Naive thymus-derived CD8-positive, alpha-beta T cell (primary cell): ENCODE data around the gene UFC1. TPM values are rescaled to one million over a fixed set of nuclear protein-coding genes. Genes with fewer than 3 reads are reported as not detected.

Source experiments
- ATAC-seq, 2 donors: fragments of 150-1000 bp; cut with Tn5 transposase in 1 of 2; sonication (Bioruptor Pico), chemical (Tn5 transposase) in 1 of 2; 1 replicate in 1 of 2; 2 replicates in 1 of 2; pipeline ENCODE4 v1.10.0; 2021; ENCODE audit warnings: mild to moderate bottlenecking in 2 of 2, moderate library complexity in 2 of 2
- POLR2A ChIA-PET: fragments of 350-600 bp; sonication (Branson Sonifier 250); formaldehyde crosslinking; loops from one replicate; lab custom pipeline; 2021; ENCODE audit warnings: antibody characterized with exemption; lab: Charles Lee
- DNase-seq, 10 donors: peaks; one replicate each; pipeline versions ENCODE4 v3.0.0 to v3.0.0-alpha.2; 2020 to 2022
- H3K27ac Mint-ChIP-seq, 10 donors: one replicate each; pipeline ENCODE4 v1.8.0; 2020 to 2022; ENCODE audit warnings: mild to moderate bottlenecking in 10 of 10, mixed read lengths in 10 of 10, moderate library complexity in 4 of 10, inconsistent platforms in 1 of 10
- H3K27me3 Mint-ChIP-seq, 5 donors: one replicate each; pipeline ENCODE4 v1.8.0; 2021 to 2022; ENCODE audit warnings: mixed read lengths in 5 of 5
- H3K36me3 Mint-ChIP-seq, 3 donors: one replicate each; pipeline ENCODE4 v1.8.0; 2020 to 2022; ENCODE audit warnings: mixed read lengths in 3 of 3, mild to moderate bottlenecking in 2 of 3, inconsistent platforms in 1 of 3
- H3K4me1 Mint-ChIP-seq, 4 donors: one replicate each; pipeline ENCODE4 v1.8.0; 2021 to 2022; ENCODE audit warnings: mixed read lengths in 4 of 4
- H3K4me3 Mint-ChIP-seq, 10 donors: one replicate each; pipeline ENCODE4 v1.8.0; 2020 to 2022; ENCODE audit warnings: mild to moderate bottlenecking in 10 of 10, mixed read lengths in 10 of 10, moderate library complexity in 6 of 10, inconsistent platforms in 1 of 10
- H3K9me3 Mint-ChIP-seq, 9 donors: one replicate each; pipeline ENCODE4 v1.8.0; 2020 to 2022; ENCODE audit warnings: mixed read lengths in 9 of 9, mild to moderate bottlenecking in 3 of 9, inconsistent platforms in 1 of 9, moderate library complexity in 1 of 9
- polyA plus RNA-seq, 3 donors: library from polyadenylated mRNA; unstranded; fragments of 300-500 nt; fragmentation: Illumina TruSeq; gene quantifications; one replicate each; pipeline ENCODE4 v1.2.3, GENCODE V29; 2021
- total RNA-seq, 8 experiments: library from RNA in 2 of 8; stranded (reverse) in 2 of 8; gene quantifications; one replicate each; pipeline ENCODE4 v1.2.3 and lab custom pipeline; 2021 to 2026

UFC1 gene
- total and polyA plus RNA-seq, 5 experiments from 2014 or later: 116 to 158 (median 148) TPM

GRCh38 chr1:161185282-161185682, 31.5 kb downstream of the UFC1 start:
- H3K9me3 Mint-ChIP-seq: no peaks in the 10 kb centered on the region
- H3K27me3 Mint-ChIP-seq: no peaks in the 10 kb centered on the region
- DNase-seq: peak; percentile 50 to 92 (median 83)
- peaks cover 44 to 88% (median 82%) of the 10 kb centered on the region in 4 donors for H3K4me1 Mint-ChIP-seq
- peak overlapping the region; percentile 89 to 100 (median 94) for H3K27ac Mint-ChIP-seq
- peak overlapping the region; percentile 74 to 91 (median 88) for H3K4me3 Mint-ChIP-seq
- POLR2A ChIA-PET: interaction anchor here (0.6 to 3.9 kb wide), 10 partner anchors 9 to 133 kb away, joined by 3 to 27 read pairs (median 5); partner anchors contain the start of genes ARHGAP30, B4GALT3, NDUFS2 and PPOX
- no peaks in the 10 kb centered on the region for H3K36me3 Mint-ChIP-seq
- peak; percentile 72 to 89 for ATAC-seq

GRCh38 chr1:161185732-161186311, 32.0 kb downstream of the UFC1 start:
- no peaks in the 10 kb centered on the region for H3K36me3 Mint-ChIP-seq
- DNase-seq (no peak), ATAC-seq (peak; percentile 3 to 4)
- peak overlapping the region; percentile 74 to 91 (median 88) for H3K4me3 Mint-ChIP-seq
- POLR2A ChIA-PET: interaction anchor here (0.6 to 3.9 kb wide), 16 partner anchors 8 to 136 kb away, joined by 3 to 27 read pairs (median 3); partner anchors contain the start of genes APOA2, ARHGAP30, B4GALT3 and NDUFS2
- no peaks in the 10 kb centered on the region for H3K9me3 Mint-ChIP-seq
- peak overlapping the region; percentile 89 to 100 (median 94) for H3K27ac Mint-ChIP-seq
- peaks cover 40 to 83% (median 79%) of the 10 kb centered on the region in 4 donors for H3K4me1 Mint-ChIP-seq
- H3K27me3 Mint-ChIP-seq: no peaks in the 10 kb centered on the region

GRCh38 chr1:161187311-161187710, 33.5 kb downstream of the UFC1 start:
- Mint-ChIP-seq H3K27me3 (no peaks in the 10 kb centered on the region), H3K36me3 (no peaks in the 10 kb centered on the region), H3K27ac (peak overlapping the region; percentile 89 to 100 (median 94)), H3K4me3 (peak overlapping the region in 9 of 10 donors; percentile 2 to 79 (median 60)), H3K4me1 (peaks cover 36 to 77% (median 73%) of the 10 kb centered on the region in 4 donors), H3K9me3 (no peaks in the 10 kb centered on the region)
- POLR2A ChIA-PET: interaction anchor here (0.7 to 3.9 kb wide), 7 partner anchors 11 to 38 kb away, joined by 3 to 26 read pairs (median 5); partner anchors contain the start of genes B4GALT3, NDUFS2, PPOX and TOMM40L
- no peak for DNase-seq
- ATAC-seq: no peak

GRCh38 chr1:161188381-161188780, 34.6 kb downstream of the UFC1 start:
- Mint-ChIP-seq H3K36me3 (no peaks in the 10 kb centered on the region), H3K27me3 (no peaks in the 10 kb centered on the region), H3K4me3 (peak overlapping the region in 4 of 10 donors; percentile 31 to 62 (median 36)), H3K27ac (peak overlapping the region in 8 of 10 donors; percentile 62 to 100 (median 82)), H3K9me3 (no peaks in the 10 kb centered on the region), H3K4me1 (peaks cover 36 to 76% (median 72%) of the 10 kb centered on the region in 4 donors)
- no peak for ATAC-seq
- no peak for DNase-seq
- POLR2A ChIA-PET: interaction anchor here (0.6 to 3.9 kb wide), 6 partner anchors 11 to 192 kb away, joined by 3 to 26 read pairs (median 4); partner anchors contain the start of genes ADAMTS4, B4GALT3 and PPOX

- no peaks in the 10 kb centered on the region for H3K27me3 Mint-ChIP-seq
- peaks cover 32 to 73% (median 67%) of the 10 kb centered on the region in 4 donors for H3K4me1 Mint-ChIP-seq
- peak overlapping the region in 1 of 10 donors; percentile 34 for H3K4me3 Mint-ChIP-seq
- no peaks in the 10 kb centered on the region for H3K36me3 Mint-ChIP-seq
- peak overlapping the region in 6 of 10 donors; percentile 43 to 100 (median 73) for H3K27ac Mint-ChIP-seq
- ATAC-seq: no peak
- no peak for DNase-seq
- POLR2A ChIA-PET: no interaction called here
- H3K9me3 Mint-ChIP-seq: no peaks in the 10 kb centered on the region
Observed at GRCh38 chr1:161189036-161189435, 35.3 kb downstream of the UFC1 start.

- no peaks in the 10 kb centered on the region for H3K9me3 Mint-ChIP-seq
- ATAC-seq (no peak), DNase-seq (no peak)
- POLR2A ChIA-PET: interaction anchor here (0.5 to 5.8 kb wide), 13 partner anchors 8 to 183 kb away, joined by 3 to 59 read pairs (median 5); partner anchors contain the start of genes B4GALT3, DEDD, NDUFS2 and PPOX
- peaks cover 21 to 72% (median 61%) of the 10 kb centered on the region in 4 donors for H3K4me1 Mint-ChIP-seq
- peak overlapping the region in 3 of 10 donors; percentile 25 to 91 (median 49) for H3K27ac Mint-ChIP-seq
- H3K27me3 Mint-ChIP-seq: no peaks in the 10 kb centered on the region
- H3K4me3 Mint-ChIP-seq: no peak overlapping the region
- no peaks in the 10 kb centered on the region for H3K36me3 Mint-ChIP-seq
Observed at GRCh38 chr1:161190962-161191521, 37.3 kb downstream of the UFC1 start.

GRCh38 chr1:161191971-161192370, 38.2 kb downstream of the UFC1 start:
- POLR2A ChIA-PET: interaction anchor here (1.1 to 5.8 kb wide), 11 partner anchors 10 to 59 kb away, joined by 3 to 59 read pairs (median 5); partner anchors contain the start of genes B4GALT3, DEDD, NDUFS2 and PPOX
- peak overlapping the region in 5 of 10 donors; percentile 8 to 97 (median 35) for H3K27ac Mint-ChIP-seq
- ATAC-seq (no peak), DNase-seq (no peak)
- no peak overlapping the region for H3K4me3 Mint-ChIP-seq
- H3K4me1 Mint-ChIP-seq: peaks cover 17 to 65% (median 53%) of the 10 kb centered on the region in 4 donors
- H3K9me3 Mint-ChIP-seq: no peaks in the 10 kb centered on the region
- no peaks in the 10 kb centered on the region for H3K36me3 Mint-ChIP-seq
- H3K27me3 Mint-ChIP-seq: no peaks in the 10 kb centered on the region

GRCh38 chr1:161192476-161193465, 39.0 kb downstream of the UFC1 start:
- DNase-seq (peak; percentile 38 to 86 (median 66)), ATAC-seq (peak; percentile 97)
- Mint-ChIP-seq H3K4me3 (peak overlapping the region in 6 of 10 donors; percentile 44 to 68 (median 54)), H3K4me1 (peaks cover 10 to 64% (median 47%) of the 10 kb centered on the region in 4 donors), H3K27ac (peak overlapping the region; percentile 67 to 97 (median 91)), H3K27me3 (no peaks in the 10 kb centered on the region), H3K9me3 (no peaks in the 10 kb centered on the region), H3K36me3 (no peaks in the 10 kb centered on the region)
- POLR2A ChIA-PET: interaction anchor here (0.6 to 5.8 kb wide), 15 partner anchors 9 to 121 kb away, joined by 3 to 59 read pairs (median 5); partner anchors contain the start of genes APOA2, B4GALT3, NDUFS2 and PPOX

GRCh38 chr1:161193561-161194235, 39.9 kb downstream of the UFC1 start:
- DNase-seq: no peak
- POLR2A ChIA-PET: interaction anchor here (0.6 to 5.8 kb wide), 12 partner anchors 7 to 120 kb away, joined by 3 to 59 read pairs (median 6); partner anchors contain the start of genes APOA2, NDUFS2, PPOX and SDHC
- Mint-ChIP-seq H3K4me3 (no peak overlapping the region), H3K27me3 (no peaks in the 10 kb centered on the region), H3K36me3 (no peaks in the 10 kb centered on the region), H3K4me1 (peaks cover 10 to 59% (median 43%) of the 10 kb centered on the region in 4 donors), H3K27ac (peak overlapping the region in 4 of 10 donors; percentile 8 to 91 (median 34)), H3K9me3 (no peaks in the 10 kb centered on the region)
- no peak for ATAC-seq

- Mint-ChIP-seq H3K4me1 (peaks cover 13 to 60% (median 48%) of the 10 kb centered on the region in 4 donors), H3K27ac (peak overlapping the region in 9 of 10 donors; percentile 58 to 92 (median 86)), H3K9me3 (no peaks in the 10 kb centered on the region), H3K27me3 (no peaks in the 10 kb centered on the region), H3K4me3 (peak overlapping the region in 5 of 10 donors; percentile 23 to 68 (median 37)), H3K36me3 (no peaks in the 10 kb centered on the region)
- POLR2A ChIA-PET: interaction anchor here (1.8 to 5.8 kb wide), 4 partner anchors 14 to 31 kb away, joined by 7 to 48 read pairs (median 18); partner anchors contain the start of genes PPOX and TOMM40L
- DNase-seq (no peak), ATAC-seq (no peak)
Observed at GRCh38 chr1:161195171-161195570, 41.4 kb downstream of the UFC1 start.

GRCh38 chr1:161196111-161196510, 42.3 kb downstream of the UFC1 start:
- Mint-ChIP-seq H3K4me3 (no peak overlapping the region), H3K27ac (peak overlapping the region in 4 of 10 donors; percentile 13 to 71 (median 48)), H3K36me3 (no peaks in the 10 kb centered on the region), H3K27me3 (no peaks in the 10 kb centered on the region), H3K9me3 (no peaks in the 10 kb centered on the region), H3K4me1 (peaks cover 20 to 67% (median 56%) of the 10 kb centered on the region in 4 donors)
- DNase-seq (no peak), ATAC-seq (no peak)
- POLR2A ChIA-PET: interaction anchor here (2.5 to 5.8 kb wide), 3 partner anchors 14 to 110 kb away, joined by 6 to 48 read pairs (median 25); partner anchors contain the start of gene PPOX
